ENCODE results near the gene RPP38.

Gene RPP38

GRCh38 chr10:15149042-15149771 lies 52.1 kb downstream of the RPP38 start:
- DNase-seq (ENCODE audit: low read depth in 2 of 2, low spot score in 1 of 2) = no peak

GRCh38 chr10:15150563-15150962 lies 53.4 kb downstream of the RPP38 start:
- DNase-seq (ENCODE audit: low read depth in 2 of 2, low spot score in 1 of 2) = no peak

- DNase-seq (ENCODE audit: low read depth in 2 of 2, low spot score in 1 of 2) = no peak
Measured at GRCh38 chr10:15152556-15152955, 55.4 kb downstream of the RPP38 start.

All from stimulated activated CD8-positive, alpha-beta memory T cell treated with anti-CD3 and anti-CD28 coated beads, Interleukin-4, amount 100 ng/mL, for 4 hours (primary cell).